ENCODE measurements around the gene DDX3X.

DDX3X gene

GRCh38 chrX:41405551-41405950 lies 71.6 kb downstream of the DDX3X start:
- H3K4me3 ChIP-seq (ENCODE audit: low read length, poor library complexity, severe bottlenecking) = no peak overlapping the region
- no peaks in the 10 kb centered on the region for H3K4me1 ChIP-seq (ENCODE audit: insufficient read depth, low read length, poor library complexity, severe bottlenecking)
- H3K9me3 ChIP-seq (ENCODE audit: insufficient read depth, low read depth, low read length) = no peaks in the 10 kb centered on the region
- no peaks in the 10 kb centered on the region for H4K20me1 ChIP-seq (ENCODE audit: insufficient read depth, low read length, poor library complexity, severe bottlenecking)
- no peaks in the 10 kb centered on the region for H3K36me3 ChIP-seq (ENCODE audit: insufficient read depth, low read length)
- no peaks in the 10 kb centered on the region for H3K79me2 ChIP-seq (ENCODE audit: insufficient read depth, low read length)
- no peaks in the 10 kb centered on the region for H3F3A ChIP-seq (ENCODE audit: low read depth)
- no peaks in the 10 kb centered on the region for H3K27me3 ChIP-seq (ENCODE audit: insufficient read depth, low read length, poor library complexity, severe bottlenecking)
- H2AFZ ChIP-seq (ENCODE audit: low read length) = no peak overlapping the region
- TF ChIP-seq CTCF (conservative IDR thresholded peaks at IDR 0.05; ENCODE audit: low read length) (no peak), EZH2phosphoT487 (IDR thresholded peaks at IDR 0.05; ENCODE audit: borderline replicate concordance) (no peak)
- no peaks in the 10 kb centered on the region for H3K9me2 ChIP-seq (replicated peaks; ENCODE audit: low read depth, low read length)
- no peak overlapping the region for H3K9ac ChIP-seq (ENCODE audit: low read depth, low read length, poor library complexity, severe bottlenecking)
- H3K4me2 ChIP-seq (ENCODE audit: low read depth, low read length, poor library complexity, severe bottlenecking) = no peak overlapping the region

DNA sequence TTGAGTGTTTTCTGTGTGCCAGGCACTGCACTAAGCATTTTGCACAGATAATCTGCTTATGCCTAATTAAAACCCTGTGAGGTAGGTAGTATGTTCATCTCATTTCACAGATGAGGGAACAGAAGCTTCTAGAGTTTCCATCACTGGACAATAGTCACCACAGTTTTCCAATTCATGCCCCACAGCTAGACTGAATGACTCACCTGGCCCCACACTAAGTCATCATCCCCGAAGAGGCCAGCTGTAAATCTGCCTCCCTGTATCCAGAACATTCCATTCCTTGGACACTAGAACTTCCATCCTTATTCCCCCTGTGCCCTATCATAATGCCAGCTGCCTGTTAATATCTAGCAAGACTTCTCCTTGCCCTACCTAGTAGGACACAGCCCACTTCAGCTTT lies 72.2 kb downstream of the DDX3X start:
- Histone ChIP-seq H3K4me2 (ENCODE audit: low read depth, low read length, poor library complexity, severe bottlenecking) (no peak overlapping the region), H3K4me3 (ENCODE audit: low read length, poor library complexity, severe bottlenecking) (no peak overlapping the region), H3K4me1 (ENCODE audit: insufficient read depth, low read length, poor library complexity, severe bottlenecking) (no peaks in the 10 kb centered on the region), H2AFZ (ENCODE audit: low read length) (no peak overlapping the region), H3K36me3 (ENCODE audit: insufficient read depth, low read length) (no peaks in the 10 kb centered on the region), H3F3A (ENCODE audit: low read depth) (no peaks in the 10 kb centered on the region), H3K9me3 (ENCODE audit: insufficient read depth, low read depth, low read length) (no peaks in the 10 kb centered on the region), H3K9ac (ENCODE audit: low read depth, low read length, poor library complexity, severe bottlenecking) (no peak overlapping the region), H3K27me3 (ENCODE audit: insufficient read depth, low read length, poor library complexity, severe bottlenecking) (no peaks in the 10 kb centered on the region), H4K20me1 (ENCODE audit: insufficient read depth, low read length, poor library complexity, severe bottlenecking) (no peaks in the 10 kb centered on the region), H3K79me2 (ENCODE audit: insufficient read depth, low read length) (no peaks in the 10 kb centered on the region), H3K9me2 (replicated peaks; ENCODE audit: low read depth, low read length) (no peaks in the 10 kb centered on the region)
- TF ChIP-seq CTCF (conservative IDR thresholded peaks at IDR 0.05; ENCODE audit: low read length) (no peak), EZH2phosphoT487 (IDR thresholded peaks at IDR 0.05; ENCODE audit: borderline replicate concordance) (no peak)

DNA sequence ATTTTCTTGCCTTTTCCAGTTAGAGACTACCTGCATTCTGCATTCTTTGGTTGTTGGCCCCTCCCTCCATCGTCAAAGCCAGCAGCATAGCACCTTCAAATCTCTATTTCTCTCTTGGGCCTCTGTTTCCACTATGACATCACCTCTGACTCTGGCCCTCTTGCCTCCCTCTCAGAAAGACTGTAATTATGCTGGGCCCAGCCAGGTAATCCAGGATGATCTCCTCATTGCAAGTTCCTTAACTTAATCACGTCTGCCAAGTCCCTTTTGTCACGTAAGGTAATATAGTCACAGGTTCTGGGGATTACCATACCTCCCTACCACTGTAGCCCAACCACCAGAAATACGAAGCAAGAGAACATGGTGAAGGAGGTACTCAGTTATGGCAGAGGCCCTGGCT lies 73.9 kb downstream of the DDX3X start:
- Histone ChIP-seq H3K4me1 (ENCODE audit: insufficient read depth, low read length, poor library complexity, severe bottlenecking) (no peaks in the 10 kb centered on the region), H3K36me3 (ENCODE audit: insufficient read depth, low read length) (no peaks in the 10 kb centered on the region)

More for the DNA sequence above, 73.9 kb downstream of the DDX3X start:
- TF ChIP-seq EZH2phosphoT487 (IDR thresholded peaks at IDR 0.05; ENCODE audit: borderline replicate concordance) (no peak), CTCF (conservative IDR thresholded peaks at IDR 0.05; ENCODE audit: low read length) (no peak)
- H3K79me2 ChIP-seq (ENCODE audit: insufficient read depth, low read length) = no peaks in the 10 kb centered on the region
- no peaks in the 10 kb centered on the region for H3K9me2 ChIP-seq (replicated peaks; ENCODE audit: low read depth, low read length)
- H2AFZ ChIP-seq (ENCODE audit: low read length) = no peak overlapping the region
- no peak overlapping the region for H3K9ac ChIP-seq (ENCODE audit: low read depth, low read length, poor library complexity, severe bottlenecking)
- H3K27me3 ChIP-seq (ENCODE audit: insufficient read depth, low read length, poor library complexity, severe bottlenecking) = no peaks in the 10 kb centered on the region
- H3F3A ChIP-seq (ENCODE audit: low read depth) = no peaks in the 10 kb centered on the region
- H3K4me3 ChIP-seq (ENCODE audit: low read length, poor library complexity, severe bottlenecking) = no peak overlapping the region
- H4K20me1 ChIP-seq (ENCODE audit: insufficient read depth, low read length, poor library complexity, severe bottlenecking) = no peaks in the 10 kb centered on the region
- no peak overlapping the region for H3K4me2 ChIP-seq (ENCODE audit: low read depth, low read length, poor library complexity, severe bottlenecking)
- no peaks in the 10 kb centered on the region for H3K9me3 ChIP-seq (ENCODE audit: insufficient read depth, low read depth, low read length)
